Measurements from ENCODE around the gene SFPQ.

SFPQ gene

DNA sequence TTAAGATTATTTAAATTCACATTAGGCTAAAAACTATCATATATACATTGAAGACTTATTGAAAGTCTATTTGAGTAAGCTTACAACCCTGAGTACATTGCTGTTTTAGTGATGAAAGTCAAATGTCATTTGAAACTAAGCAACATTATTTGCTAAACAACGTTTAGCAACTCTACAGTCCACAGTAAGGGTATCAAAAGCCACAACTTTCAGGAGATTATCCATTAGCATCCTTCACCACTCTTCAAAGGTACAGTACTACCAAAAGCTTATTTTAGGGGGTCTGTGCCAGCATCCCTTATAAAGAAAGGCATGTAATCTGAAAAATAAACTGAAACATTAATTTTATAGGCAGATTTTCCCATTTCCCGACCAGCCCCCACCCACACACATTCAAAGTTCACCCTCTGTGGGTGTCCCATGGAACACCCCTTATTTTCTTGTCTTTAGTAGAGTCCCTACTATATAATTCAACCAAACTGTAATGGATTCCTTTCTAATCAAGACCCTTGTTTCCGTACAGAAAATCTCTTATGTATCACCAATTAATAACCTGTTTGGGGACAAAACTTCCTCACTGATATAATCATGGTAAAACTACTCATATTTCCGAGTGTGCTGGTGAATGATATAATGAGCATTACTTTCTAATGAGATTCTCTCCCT lies 11.0 kb downstream of the SFPQ start:
- peaks cover 100% of the 10 kb centered on the region for H3K36me3 ChIP-seq (ENCODE audit: low read depth)
- TF ChIP-seq, protein P1, sequence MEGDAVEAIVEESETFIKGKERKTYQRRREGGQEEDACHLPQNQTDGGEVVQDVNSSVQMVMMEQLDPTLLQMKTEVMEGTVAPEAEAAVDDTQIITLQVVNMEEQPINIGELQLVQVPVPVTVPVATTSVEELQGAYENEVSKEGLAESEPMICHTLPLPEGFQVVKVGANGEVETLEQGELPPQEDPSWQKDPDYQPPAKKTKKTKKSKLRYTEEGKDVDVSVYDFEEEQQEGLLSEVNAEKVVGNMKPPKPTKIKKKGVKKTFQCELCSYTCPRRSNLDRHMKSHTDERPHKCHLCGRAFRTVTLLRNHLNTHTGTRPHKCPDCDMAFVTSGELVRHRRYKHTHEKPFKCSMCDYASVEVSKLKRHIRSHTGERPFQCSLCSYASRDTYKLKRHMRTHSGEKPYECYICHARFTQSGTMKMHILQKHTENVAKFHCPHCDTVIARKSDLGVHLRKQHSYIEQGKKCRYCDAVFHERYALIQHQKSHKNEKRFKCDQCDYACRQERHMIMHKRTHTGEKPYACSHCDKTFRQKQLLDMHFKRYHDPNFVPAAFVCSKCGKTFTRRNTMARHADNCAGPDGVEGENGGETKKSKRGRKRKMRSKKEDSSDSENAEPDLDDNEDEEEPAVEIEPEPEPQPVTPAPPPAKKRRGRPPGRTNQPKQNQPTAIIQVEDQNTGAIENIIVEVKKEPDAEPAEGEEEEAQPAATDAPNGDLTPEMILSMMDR (IDR thresholded peaks at IDR 0.05; ENCODE audit: poor library complexity, severe bottlenecking): no peak
- H3K4me1 ChIP-seq (ENCODE audit: insufficient read depth, poor library complexity, severe bottlenecking): peaks cover 4% of the 10 kb centered on the region
- no peaks in the 10 kb centered on the region for H3K9me3 ChIP-seq (ENCODE audit: severe bottlenecking)
- no peak overlapping the region for H3K27ac ChIP-seq (ENCODE audit: poor library complexity, severe bottlenecking)
- no peaks in the 10 kb centered on the region for H3K27me3 ChIP-seq (ENCODE audit: insufficient read depth, poor library complexity, severe bottlenecking)
- DNase-seq (ENCODE audit: low spot score) (no peak), ATAC-seq (ENCODE audit: low read depth) (no peak)
- no peak overlapping the region for H3K4me3 ChIP-seq (ENCODE audit: severe bottlenecking)

DNA sequence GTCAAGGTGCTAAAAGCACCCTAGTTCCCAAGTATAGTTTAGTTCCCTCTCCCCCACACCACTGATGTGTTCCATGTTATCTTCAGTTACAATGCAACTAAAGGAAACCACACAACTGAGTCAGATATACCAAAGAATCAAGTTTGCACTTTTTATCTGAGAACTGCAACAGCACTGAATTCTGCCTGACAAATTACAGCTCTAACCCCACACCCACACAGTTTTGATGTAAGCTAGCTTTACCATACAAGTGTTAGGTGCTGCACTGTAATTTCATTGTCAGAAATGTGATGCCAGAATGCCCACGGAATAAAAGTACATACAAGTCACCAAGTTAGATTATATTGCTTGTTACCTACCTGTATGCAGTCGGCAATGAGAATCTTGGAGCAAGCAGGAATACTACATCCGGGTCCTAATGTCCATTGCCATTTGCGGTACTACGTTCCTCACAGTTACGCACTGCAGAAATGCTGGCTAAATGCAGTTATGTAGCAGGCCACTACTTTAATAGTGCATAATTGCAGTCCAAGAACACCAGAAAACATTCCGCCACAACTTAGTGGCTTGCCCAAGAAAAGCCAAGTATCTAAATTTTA lies 12.1 kb downstream of the SFPQ start:
- no peaks in the 10 kb centered on the region for H3K9me3 ChIP-seq (ENCODE audit: severe bottlenecking)
- H3K4me1 ChIP-seq (ENCODE audit: insufficient read depth, poor library complexity, severe bottlenecking): no peaks in the 10 kb centered on the region
- ATAC-seq (ENCODE audit: low read depth) (peak; percentile 17; the same call in 1 of the 3 replicates), DNase-seq (ENCODE audit: low spot score) (no peak)
- H3K36me3 ChIP-seq (ENCODE audit: low read depth): peaks cover 100% of the 10 kb centered on the region
- H3K27me3 ChIP-seq (ENCODE audit: insufficient read depth, poor library complexity, severe bottlenecking): no peaks in the 10 kb centered on the region
- H3K27ac ChIP-seq (ENCODE audit: poor library complexity, severe bottlenecking): no peak overlapping the region
- TF ChIP-seq, protein P1 (IDR thresholded peaks at IDR 0.05; ENCODE audit: poor library complexity, severe bottlenecking): no peak
- H3K4me3 ChIP-seq (ENCODE audit: severe bottlenecking): no peak overlapping the region

DNA sequence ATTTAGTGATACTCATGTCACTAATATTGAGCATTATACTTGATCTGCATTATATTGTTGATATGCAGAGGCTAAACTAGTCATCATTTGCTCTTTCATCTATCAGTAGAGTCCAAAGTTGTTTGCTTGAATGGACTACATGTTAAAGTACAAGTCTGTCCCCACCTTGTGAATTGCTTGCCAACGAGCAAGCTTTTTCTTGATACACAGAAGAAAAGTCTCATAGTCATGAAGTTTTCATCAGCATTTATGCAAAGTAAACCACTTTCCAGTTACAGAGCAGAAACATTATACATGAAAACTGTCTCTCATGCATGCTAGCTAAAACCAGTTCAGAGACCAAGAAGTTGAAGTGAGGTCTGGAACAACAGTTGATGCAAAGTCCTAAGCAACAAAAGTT lies 13.0 kb downstream of the SFPQ start:
- Histone ChIP-seq H3K4me3 (ENCODE audit: severe bottlenecking) (no peak overlapping the region), H3K36me3 (ENCODE audit: low read depth) (peaks cover 98% of the 10 kb centered on the region), H3K9me3 (ENCODE audit: severe bottlenecking) (no peaks in the 10 kb centered on the region), H3K27me3 (ENCODE audit: insufficient read depth, poor library complexity, severe bottlenecking) (no peaks in the 10 kb centered on the region), H3K27ac (ENCODE audit: poor library complexity, severe bottlenecking) (no peak overlapping the region), H3K4me1 (ENCODE audit: insufficient read depth, poor library complexity, severe bottlenecking) (no peaks in the 10 kb centered on the region)
- ATAC-seq (ENCODE audit: low read depth) (no peak), DNase-seq (ENCODE audit: low spot score) (no peak)
- TF ChIP-seq, protein P1 (IDR thresholded peaks at IDR 0.05; ENCODE audit: poor library complexity, severe bottlenecking): no peak

DNA sequence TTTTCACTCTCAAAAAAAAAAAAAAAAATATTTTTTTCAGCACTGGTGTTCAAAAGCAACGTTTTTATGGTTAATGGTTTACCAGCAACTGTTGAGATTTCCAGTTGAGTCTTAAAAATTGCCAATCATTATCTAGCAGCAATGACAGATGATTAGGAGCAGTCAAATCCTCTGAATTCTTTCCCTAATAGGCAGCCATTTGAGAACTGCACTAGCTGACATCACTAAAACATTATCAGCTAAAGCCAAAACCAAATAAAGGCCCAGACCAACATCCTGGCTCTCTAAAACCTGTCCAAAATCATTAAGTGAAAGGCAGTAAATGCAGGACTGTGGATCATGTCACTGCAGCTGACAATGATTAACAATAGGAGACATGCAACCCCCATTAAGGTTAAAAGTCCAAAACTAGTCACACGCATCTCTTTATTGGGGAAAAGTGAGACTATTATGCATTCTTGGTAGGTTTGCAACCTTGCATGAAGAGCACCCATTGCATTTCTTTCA lies 14.0 kb downstream of the SFPQ start:
- no peak overlapping the region for H3K4me3 ChIP-seq (ENCODE audit: severe bottlenecking)
- no peak for ATAC-seq (ENCODE audit: low read depth)
- H3K4me1 ChIP-seq (ENCODE audit: insufficient read depth, poor library complexity, severe bottlenecking): no peaks in the 10 kb centered on the region
- no peak for DNase-seq (ENCODE audit: low spot score)
- H3K27ac ChIP-seq (ENCODE audit: poor library complexity, severe bottlenecking): no peak overlapping the region
- peaks cover 90% of the 10 kb centered on the region for H3K36me3 ChIP-seq (ENCODE audit: low read depth)
- no peaks in the 10 kb centered on the region for H3K27me3 ChIP-seq (ENCODE audit: insufficient read depth, poor library complexity, severe bottlenecking)
- TF ChIP-seq, protein P1 (IDR thresholded peaks at IDR 0.05; ENCODE audit: poor library complexity, severe bottlenecking): no peak
- no peaks in the 10 kb centered on the region for H3K9me3 ChIP-seq (ENCODE audit: severe bottlenecking)

DNA sequence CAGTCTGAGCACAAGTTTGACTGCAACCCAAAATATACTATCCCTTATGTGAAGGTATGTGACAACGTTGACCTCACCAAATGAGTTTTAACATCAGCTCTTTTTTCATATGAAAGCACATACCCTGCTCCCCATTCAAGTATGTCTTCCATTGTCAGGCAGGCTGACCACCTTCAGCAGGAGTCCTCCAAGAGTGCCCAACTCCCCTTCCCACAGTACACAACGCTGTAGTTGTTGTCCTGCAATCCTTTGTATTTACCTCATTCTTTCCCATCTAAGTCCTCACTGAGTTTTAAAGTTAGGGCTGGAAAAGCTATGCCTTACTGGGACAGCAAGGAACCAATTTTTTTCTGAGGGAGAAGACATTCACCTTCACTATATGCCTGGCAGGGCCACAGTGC lies 14.7 kb downstream of the SFPQ start:
- Histone ChIP-seq H3K27me3 (ENCODE audit: insufficient read depth, poor library complexity, severe bottlenecking) (no peaks in the 10 kb centered on the region), H3K36me3 (ENCODE audit: low read depth) (peaks cover 90% of the 10 kb centered on the region), H3K4me3 (ENCODE audit: severe bottlenecking) (no peak overlapping the region), H3K4me1 (ENCODE audit: insufficient read depth, poor library complexity, severe bottlenecking) (no peaks in the 10 kb centered on the region), H3K27ac (ENCODE audit: poor library complexity, severe bottlenecking) (no peak overlapping the region), H3K9me3 (ENCODE audit: severe bottlenecking) (no peaks in the 10 kb centered on the region)
- DNase-seq (ENCODE audit: low spot score): no peak
- TF ChIP-seq, protein P1 (IDR thresholded peaks at IDR 0.05; ENCODE audit: poor library complexity, severe bottlenecking): no peak
- ATAC-seq (ENCODE audit: low read depth): no peak
